Thyroid gland (tissue), 4 donors: ENCODE results near the gene MAP7.

Experiments used
- CTCF ChIP-seq, 6 experiments: fragments of 200-600 bp in 3 of 6; fragments of 450-650 bp in 3 of 6; sonication (generic) in 3 of 6; IDR thresholded peaks; one replicate each; pipeline ENCODE4 v1.5.1; 2016 to 2019; ENCODE audit warnings: antibody characterized with exemption in 6 of 6, mild to moderate bottlenecking in 2 of 6, inconsistent platforms in 1 of 6, moderate library complexity in 1 of 6
- POLR2A ChIP-seq, 2 donors: fragments of 450-650 bp; IDR thresholded peaks; one replicate each; pipeline ENCODE4 v1.6.1; 2017; ENCODE audit warnings: antibody characterized with exemption in 2 of 2, mild to moderate bottlenecking in 2 of 2, moderate library complexity in 1 of 2

DNA sequence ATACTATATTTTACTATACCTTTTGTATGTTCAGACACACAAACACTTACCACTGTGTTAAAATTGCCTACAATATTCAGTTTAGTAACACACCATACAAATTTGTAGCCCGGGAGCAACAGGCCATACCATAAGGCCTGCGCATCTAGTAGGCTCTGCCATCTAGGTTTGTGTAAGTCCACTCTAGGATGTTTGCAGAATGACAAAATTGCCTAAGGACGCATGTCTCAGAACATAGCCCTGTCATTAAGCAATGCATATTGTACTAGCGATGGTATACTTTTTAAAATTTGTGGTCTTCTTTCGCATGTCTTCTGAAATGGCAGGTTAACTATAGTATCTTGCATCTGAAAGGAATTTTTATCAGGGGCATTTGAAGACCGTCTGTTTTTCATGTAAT is 26.6 kb upstream of the MAP7 start:
- no peak for TF ChIP-seq CTCF (IDR thresholded peaks at IDR 0.05)
- TF ChIP-seq POLR2A (IDR thresholded peaks at IDR 0.05) = no peak
